Suprapubic skin (tissue), 4 donors: ENCODE results near the gene LNPEP.

Experiments used
- POLR2A ChIP-seq, 2 donors: fragments of 450-650 bp; IDR thresholded peaks; one replicate each; pipeline ENCODE4 v1.6.1; 2017; ENCODE audit warnings: antibody characterized with exemption in 2 of 2, mild to moderate bottlenecking in 2 of 2, moderate library complexity in 2 of 2
- POLR2AphosphoS5 ChIP-seq, 3 donors: sonication (generic); formaldehyde crosslinking; IDR thresholded peaks; one replicate each; pipeline ENCODE4 v1.6.1; 2017; ENCODE audit warnings: antibody characterized with exemption in 3 of 3
- TF ChIP-seq, protein P1 (sequence below), 2 donors: fragments of 200-600 bp in 1 of 2; fragments of 450-650 bp in 1 of 2; sonication (generic) in 1 of 2; IDR thresholded peaks; one replicate each; pipeline ENCODE4 v1.5.1; 2016 to 2019; ENCODE audit warnings: antibody characterized with exemption in 2 of 2, mild to moderate bottlenecking in 1 of 2, moderate library complexity in 1 of 2

DNA sequence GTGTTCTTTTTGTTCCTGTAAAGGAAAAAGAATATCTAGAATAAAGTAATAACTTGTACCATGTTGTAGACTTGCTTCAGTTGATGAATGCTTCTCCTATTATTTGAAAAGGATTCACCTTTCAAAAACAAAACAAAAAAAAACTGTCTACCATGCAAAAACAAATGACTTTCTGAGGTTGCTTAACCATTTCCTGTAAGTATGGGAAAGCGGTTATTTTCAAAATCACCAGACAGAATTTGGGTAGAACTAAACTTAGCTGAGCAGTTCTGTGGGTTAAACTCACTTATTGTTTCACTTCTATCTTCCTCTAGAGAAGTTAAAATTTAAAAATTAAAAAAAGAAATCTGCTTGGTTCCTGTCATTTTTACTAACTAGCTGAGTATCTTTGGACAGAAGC is 25.2 kb downstream of the LNPEP start:
- TF ChIP-seq POLR2A (IDR thresholded peaks at IDR 0.05) = no peak
- TF ChIP-seq, protein P1, sequence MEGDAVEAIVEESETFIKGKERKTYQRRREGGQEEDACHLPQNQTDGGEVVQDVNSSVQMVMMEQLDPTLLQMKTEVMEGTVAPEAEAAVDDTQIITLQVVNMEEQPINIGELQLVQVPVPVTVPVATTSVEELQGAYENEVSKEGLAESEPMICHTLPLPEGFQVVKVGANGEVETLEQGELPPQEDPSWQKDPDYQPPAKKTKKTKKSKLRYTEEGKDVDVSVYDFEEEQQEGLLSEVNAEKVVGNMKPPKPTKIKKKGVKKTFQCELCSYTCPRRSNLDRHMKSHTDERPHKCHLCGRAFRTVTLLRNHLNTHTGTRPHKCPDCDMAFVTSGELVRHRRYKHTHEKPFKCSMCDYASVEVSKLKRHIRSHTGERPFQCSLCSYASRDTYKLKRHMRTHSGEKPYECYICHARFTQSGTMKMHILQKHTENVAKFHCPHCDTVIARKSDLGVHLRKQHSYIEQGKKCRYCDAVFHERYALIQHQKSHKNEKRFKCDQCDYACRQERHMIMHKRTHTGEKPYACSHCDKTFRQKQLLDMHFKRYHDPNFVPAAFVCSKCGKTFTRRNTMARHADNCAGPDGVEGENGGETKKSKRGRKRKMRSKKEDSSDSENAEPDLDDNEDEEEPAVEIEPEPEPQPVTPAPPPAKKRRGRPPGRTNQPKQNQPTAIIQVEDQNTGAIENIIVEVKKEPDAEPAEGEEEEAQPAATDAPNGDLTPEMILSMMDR (IDR thresholded peaks at IDR 0.05) = no peak
- no peak for TF ChIP-seq POLR2AphosphoS5 (IDR thresholded peaks at IDR 0.05)
